H1 (cell line): ENCODE measurements around the gene DYNC1I1. TPM values are rescaled to one million over a fixed set of nuclear protein-coding genes. Genes with fewer than 3 reads are reported as not detected.

Experiments
- CTCF ChIA-PET: fragments of 300-600 bp; sonication (Branson Sonifier 250); formaldehyde crosslinking; loops from one replicate; lab custom pipeline; 2021; ENCODE audit not compliant: partially characterized antibody; lab: Charles Lee
- POLR2A ChIA-PET: fragments of 300-600 bp; sonication (Branson Sonifier 250); formaldehyde crosslinking; loops from one replicate; lab custom pipeline; 2021; ENCODE audit warnings: inconsistent platforms; ENCODE audit not compliant: partially characterized antibody; lab: Charles Lee
- DNase-seq, 2 experiments: peaks; one replicate each; pipeline versions ENCODE4 v3.0.0 to v3.0.0-alpha.2; 2010 to 2022; ENCODE audit warnings: low spot score in 2 of 2, low read depth in 1 of 2, mixed read lengths in 1 of 2
- FAIRE-seq: peaks from 2 replicates; lab custom pipeline; 2011; peaks lifted over from hg19 to GRCh38; lab: Jason Lieb, UNC
- H2AFZ ChIP-seq: 2 replicates; pipeline ENCODE4 v1.8.1; 2012; ENCODE audit warnings: low read length, inconsistent platforms
- H2AK5ac ChIP-seq: 2 replicates; pipeline ENCODE4 v1.6.1; 2013; ENCODE audit warnings: low read depth, low read length
- H2BK120ac ChIP-seq: replicated peaks from 2 replicates; pipeline ENCODE3; 2013; ENCODE audit warnings: low read depth, low read length, inconsistent platforms
- H2BK12ac ChIP-seq: 2 replicates; pipeline ENCODE4 v1.6.1; 2013; ENCODE audit warnings: low read depth, low read length
- H2BK15ac ChIP-seq: 2 replicates; pipeline ENCODE4 v1.6.1; 2013; ENCODE audit warnings: low read length
- H2BK20ac ChIP-seq: 2 replicates; pipeline ENCODE4 v1.6.1; 2013; ENCODE audit warnings: low read length
- H2BK5ac ChIP-seq: 2 replicates; pipeline ENCODE4 v1.6.1; 2013; ENCODE audit warnings: low read depth, low read length
- H3K14ac ChIP-seq: 2 replicates; pipeline ENCODE4 v1.6.1; 2013; ENCODE audit warnings: inconsistent platforms; ENCODE audit not compliant: insufficient read length
- H3K18ac ChIP-seq: 2 replicates; pipeline ENCODE4 v1.6.1; 2013; ENCODE audit warnings: low read length; ENCODE audit errors: extremely low read depth
- H3K23ac ChIP-seq: 2 replicates; pipeline ENCODE4 v1.6.1; 2013; ENCODE audit warnings: inconsistent platforms; ENCODE audit not compliant: insufficient read length
- H3K23me2 ChIP-seq: 2 replicates; pipeline ENCODE4 v1.6.1; 2013; ENCODE audit warnings: low read depth, low read length
- H3K27ac ChIP-seq: 2 replicates; pipeline ENCODE4 v1.6.1; 2011; ENCODE audit warnings: low read depth, low read length, inconsistent platforms
- H3K27me3 ChIP-seq, 4 experiments: replicated peaks in 1 of 4; 1 replicate in 1 of 4; 2 replicates in 3 of 4; pipeline versions ENCODE4 v1.6.1 to v1.8.1; 2011 to 2013; ENCODE audit warnings: low read length in 3 of 4, mild to moderate bottlenecking in 3 of 4, inconsistent platforms in 2 of 4, mixed read lengths in 2 of 4, moderate library complexity in 1 of 4; ENCODE audit not compliant: control insufficient read depth in 3 of 4, insufficient read depth in 3 of 4; ENCODE audit errors: extremely low read depth in 1 of 4
- H3K36me3 ChIP-seq, 4 experiments: 2 replicates each; pipeline versions ENCODE4 v1.6.1 to v1.8.1; 2011 to 2013; ENCODE audit warnings: mild to moderate bottlenecking in 4 of 4, low read length in 3 of 4, moderate library complexity in 2 of 4, control low read depth in 1 of 4, inconsistent platforms in 1 of 4; ENCODE audit not compliant: insufficient read depth in 4 of 4, control insufficient read depth in 2 of 4
- H3K4ac ChIP-seq: replicated peaks from 2 replicates; pipeline ENCODE3; 2013; ENCODE audit warnings: low read length, low read depth, mixed read lengths, inconsistent platforms; ENCODE audit not compliant: insufficient read length
- H3K4me1 ChIP-seq, 4 experiments: replicated peaks in 1 of 4; 1 replicate in 1 of 4; 2 replicates in 3 of 4; pipeline versions ENCODE4 v1.6.1 to v1.8.1; 2011 to 2013; ENCODE audit warnings: low read length in 3 of 4, inconsistent platforms in 2 of 4, mixed read lengths in 1 of 4; ENCODE audit not compliant: insufficient read depth in 4 of 4, control insufficient read depth in 3 of 4
- H3K4me2 ChIP-seq, 2 experiments: 2 replicates each; pipeline versions ENCODE4 v1.6.1 to v1.8.1; 2011 to 2013; ENCODE audit warnings: low read depth in 2 of 2, low read length in 2 of 2, control low read depth in 1 of 2, inconsistent platforms in 1 of 2, mild to moderate bottlenecking in 1 of 2; ENCODE audit not compliant: insufficient read depth in 1 of 2
- H3K4me3 ChIP-seq, 4 experiments: fragments of 200-600, 300-600 bp in 1 of 4; sonication (generic), shearing (Covaris generic), sonication (Bioruptor Twin) in 1 of 4; 2 replicates each; pipeline versions ENCODE4 v1.5.1 to v1.8.1; 2011 to 2016; ENCODE audit warnings: low read length in 4 of 4, low read depth in 3 of 4, control low read depth in 2 of 4, inconsistent platforms in 2 of 4, mild to moderate bottlenecking in 2 of 4, mixed read lengths in 1 of 4, moderate library complexity in 1 of 4; ENCODE audit not compliant: insufficient read depth in 2 of 4; ENCODE audit errors: extremely low read depth in 1 of 4
- H3K56ac ChIP-seq: replicated peaks from 2 replicates; pipeline ENCODE3; 2013; ENCODE audit warnings: low read depth, mild to moderate bottlenecking, mixed read lengths, low read length, inconsistent platforms; ENCODE audit not compliant: insufficient read length
- H3K79me1 ChIP-seq: 2 replicates; pipeline ENCODE4 v1.6.1; 2013; ENCODE audit warnings: low read depth, low read length, control low read depth
- H3K79me2 ChIP-seq, 2 experiments: 2 replicates each; pipeline versions ENCODE4 v1.6.1 to v1.8.1; 2012 to 2013; ENCODE audit warnings: low read length in 2 of 2, mild to moderate bottlenecking in 2 of 2, inconsistent platforms in 1 of 2; ENCODE audit not compliant: insufficient read depth in 2 of 2, control insufficient read depth in 1 of 2
- H3K9ac ChIP-seq, 4 experiments: replicated peaks in 1 of 4; 1 replicate in 1 of 4; 2 replicates in 3 of 4; pipeline versions ENCODE4 v1.6.1 to v1.8.1; 2011 to 2013; ENCODE audit warnings: low read depth in 3 of 4, low read length in 3 of 4, control low read depth in 2 of 4, mild to moderate bottlenecking in 2 of 4, moderate library complexity in 2 of 4, inconsistent platforms in 1 of 4; ENCODE audit errors: extremely low read depth in 1 of 4
- H3K9me3 ChIP-seq, 2 experiments: 2 replicates each; pipeline versions ENCODE4 v1.6.1 to v1.8.1; 2012 to 2013; ENCODE audit warnings: mild to moderate bottlenecking in 2 of 2, moderate library complexity in 2 of 2, control low read depth in 1 of 2, inconsistent platforms in 1 of 2, low read depth in 1 of 2, low read length in 1 of 2, mixed read lengths in 1 of 2; ENCODE audit not compliant: insufficient read depth in 2 of 2
- H4K20me1 ChIP-seq, 2 experiments: replicated peaks in 1 of 2; 2 replicates each; pipeline versions ENCODE3 to v1.8.1; 2011 to 2013; ENCODE audit warnings: inconsistent platforms in 2 of 2, low read length in 2 of 2, mild to moderate bottlenecking in 1 of 2; ENCODE audit not compliant: insufficient read depth in 2 of 2, control insufficient read depth in 1 of 2
- H4K5ac ChIP-seq: 2 replicates; pipeline ENCODE4 v1.6.1; 2013; ENCODE audit warnings: low read length, low read depth, mixed read lengths, inconsistent platforms; ENCODE audit not compliant: insufficient read length
- H4K8ac ChIP-seq: 2 replicates; pipeline ENCODE4 v1.8.0; 2013; ENCODE audit warnings: mild to moderate bottlenecking, moderate library complexity, low read length, inconsistent platforms; ENCODE audit not compliant: insufficient read depth; ENCODE audit errors: extremely low read depth
- H4K91ac ChIP-seq: replicated peaks from 2 replicates; pipeline ENCODE3; 2013; ENCODE audit warnings: low read length, mixed read lengths, inconsistent platforms; ENCODE audit not compliant: insufficient read length
- BCL11A ChIP-seq, 2 experiments: IDR thresholded peaks; one replicate each; pipeline ENCODE4 v1.6.1; 2011; ENCODE audit warnings: low read depth in 2 of 2, low read length in 2 of 2, mild to moderate bottlenecking in 2 of 2
- CBX8 ChIP-seq: fragments of 300-800, 300-1000 bp; sonication (generic); IDR thresholded peaks from 2 replicates; pipeline ENCODE4 v1.7.1; 2016; ENCODE audit warnings: low read depth, low read length, borderline replicate concordance
- CREB1 ChIP-seq: IDR thresholded peaks from 2 replicates; pipeline ENCODE4 v1.6.1; 2012; ENCODE audit warnings: inconsistent platforms
- E2F6 ChIP-seq: IDR thresholded peaks from 2 replicates; pipeline ENCODE4 v1.6.1; 2012; ENCODE audit warnings: inconsistent platforms
- EGR1 ChIP-seq: IDR thresholded peaks from 2 replicates; pipeline ENCODE4 v1.6.1; 2011; ENCODE audit warnings: low read depth, low read length, borderline replicate concordance
- GABPA ChIP-seq: IDR thresholded peaks from 2 replicates; pipeline ENCODE4 v1.6.1; 2011; ENCODE audit warnings: mild to moderate bottlenecking, low read length, moderate library complexity, borderline replicate concordance; ENCODE audit not compliant: insufficient read depth
- GTF2F1 ChIP-seq: IDR thresholded peaks from 2 replicates; pipeline ENCODE4 v1.6.1; 2012; ENCODE audit warnings: low read depth, low read length, improper control_type of control experiment, borderline replicate concordance
- JUND ChIP-seq: IDR thresholded peaks from 2 replicates; pipeline ENCODE4 v1.6.1; 2011; ENCODE audit warnings: mild to moderate bottlenecking, improper control_type of control experiment, low read length
- MAFK ChIP-seq: IDR thresholded peaks from 2 replicates; pipeline ENCODE4 v1.6.1; 2012; ENCODE audit warnings: low read depth, mild to moderate bottlenecking, improper control_type of control experiment, low read length
- NANOG ChIP-seq: IDR thresholded peaks from 2 replicates; pipeline ENCODE4 v1.6.1; 2011; ENCODE audit warnings: low read length, low read depth, mild to moderate bottlenecking, inconsistent platforms; ENCODE audit not compliant: insufficient read depth, poor library complexity, severe bottlenecking
- RBBP5 ChIP-seq: IDR thresholded peaks from 2 replicates; pipeline ENCODE4 v1.7.1; 2012; ENCODE audit warnings: low read depth, mild to moderate bottlenecking, inconsistent platforms, low read length, moderate library complexity, borderline replicate concordance
- SIRT6 ChIP-seq: IDR thresholded peaks from one replicate; pipeline ENCODE4 v1.7.1; 2012; ENCODE audit warnings: low read length, inconsistent platforms
- SP2 ChIP-seq: IDR thresholded peaks from 2 replicates; pipeline ENCODE4 v1.6.1; 2012; ENCODE audit warnings: mild to moderate bottlenecking, low read length, inconsistent platforms
- SRF ChIP-seq: IDR thresholded peaks from 2 replicates; pipeline ENCODE4 v1.6.1; 2011; ENCODE audit warnings: mild to moderate bottlenecking, low read depth, low read length, moderate library complexity
- SUZ12 ChIP-seq: fragments of 200-600 bp; sonication (generic); IDR thresholded peaks from 2 replicates; pipeline ENCODE4 v1.6.1; 2012; ENCODE audit warnings: mild to moderate bottlenecking, inconsistent platforms, low read length, moderate library complexity, mixed read lengths
- WGBS, 2 experiments: shearing (Covaris generic) in 1 of 2; methylation state at CpG; one replicate each; pipeline versions ENCODE4 v1.1.6 to v1.1.7; 2013 to 2015; ENCODE audit warnings: low lambda C conversion rate in 2 of 2, mixed read lengths in 2 of 2, inconsistent platforms in 1 of 2, low coverage in 1 of 2, missing lambda C conversion rate in 1 of 2; ENCODE audit not compliant: insufficient replicate concordance in 2 of 2, insufficient coverage in 1 of 2, insufficient read length in 1 of 2; ENCODE audit errors: extremely low coverage in 1 of 2, missing lambda C conversion rate in 1 of 2; 5-methylcytosine and 5-hydroxymethylcytosine counted together
- polyA plus RNA-seq, 7 experiments: library from polyadenylated mRNA; depleted of rRNA in 3 of 7; stranded (reverse) in 5 of 7; unstranded in 2 of 7; fragments of >200 nt in 5 of 7; fragments of 200-250 nt in 2 of 7; gene quantifications; 1 replicate in 5 of 7; 2 replicates in 1 of 7; 4 replicates in 1 of 7; pipeline versions ENCODE4 v1.2.1 to v1.2.3, GENCODE V29; 2011 to 2013; ENCODE audit warnings: missing spikeins in 2 of 7, mixed read lengths in 2 of 7
- total RNA-seq: library from RNA; stranded (reverse); fragmentation: NEBNext Ultra II Directional; extraction: Animal tissue kit (Norgen Biotek cat#: 25700); gene quantifications from 2 replicates; pipeline ENCODE4 v1.2.1, GENCODE V29; 2021

DYNC1I1 gene
- total and polyA plus RNA-seq, 2 of the 8 experiments (the other 6 are each of a cell fraction or from before 2014, with no cell fraction given), result 0.45 to 0.58 TPM

DNA sequence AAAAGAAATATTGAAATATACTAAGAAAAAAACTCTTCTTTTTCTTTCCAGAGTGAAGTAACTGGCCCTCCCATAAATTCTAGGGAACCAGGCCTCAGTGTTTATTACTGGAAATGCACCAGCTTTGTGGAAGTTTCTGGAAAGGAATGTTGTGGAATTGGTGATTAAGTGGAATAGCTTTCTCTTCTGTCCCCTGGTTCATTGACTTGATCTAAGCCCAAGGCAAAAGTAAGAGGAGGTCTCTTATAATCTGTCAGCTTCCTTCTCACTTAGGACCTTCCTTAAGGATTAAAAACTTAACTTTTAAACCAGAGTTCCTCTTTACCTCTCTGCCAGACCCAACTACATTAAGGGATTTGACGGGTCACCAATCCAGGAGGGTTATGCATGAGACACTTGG lies 283.4 kb downstream of the DYNC1I1 start:
- H3K27me3 ChIP-seq, result no peaks in the 10 kb centered on the region
- CTCF ChIA-PET, result no interaction called here
- 93% methylated on average over 1 of the region's 1 CpG; no CpG with 5 or more reads in 1 of the 2 experiments for WGBS, 2 experiments
- TF ChIP-seq SP2 (no peak), E2F6 (no peak), MAFK (no peak), CREB1 (no peak), GTF2F1 (no peak), NANOG (no peak), JUND (no peak), GABPA (no peak), EGR1 (no peak), SUZ12 (no peak), CBX8 (no peak), BCL11A (IDR thresholded peaks at IDR 0.05; ENCODE audit: low read depth in 2 of 2, low read length in 2 of 2) (no peak), SIRT6 (no peak), RBBP5 (no peak), SRF (no peak)

More for the DNA sequence above, 283.4 kb downstream of the DYNC1I1 start:
- H3K9me3 ChIP-seq, result no peaks in the 10 kb centered on the region
- no peak overlapping the region for H3K56ac ChIP-seq
- no peak overlapping the region for H2AK5ac ChIP-seq
- no peak overlapping the region for H2BK5ac ChIP-seq
- no peaks in the 10 kb centered on the region for H3K36me3 ChIP-seq
- no peak overlapping the region for H3K9ac ChIP-seq
- H3K23ac ChIP-seq, result no peak overlapping the region
- H3K79me2 ChIP-seq, result no peaks in the 10 kb centered on the region
- no peak overlapping the region for H2BK12ac ChIP-seq
- H2BK20ac ChIP-seq, result no peak overlapping the region
- no peak overlapping the region for H2BK120ac ChIP-seq
- no peak overlapping the region for H3K4ac ChIP-seq
- no peak overlapping the region for H4K91ac ChIP-seq
- no peak for FAIRE-seq
- POLR2A ChIA-PET, result no interaction called here
- no peaks in the 10 kb centered on the region for H3K23me2 ChIP-seq
- no peak overlapping the region for H2AFZ ChIP-seq
- H3K14ac ChIP-seq, result no peak overlapping the region
- no peak overlapping the region for H4K5ac ChIP-seq
- DNase-seq, result no peak
- no peak overlapping the region for H3K18ac ChIP-seq
- H3K4me3 ChIP-seq, result no peak overlapping the region
- no peaks in the 10 kb centered on the region for H3K4me1 ChIP-seq
- no peaks in the 10 kb centered on the region for H3K79me1 ChIP-seq
- H4K20me1 ChIP-seq, result peaks cover 0 to 2% of the 10 kb centered on the region in 2 experiments
- no peak overlapping the region for H3K27ac ChIP-seq
- H4K8ac ChIP-seq, result no peak overlapping the region
- no peak overlapping the region for H2BK15ac ChIP-seq
- H3K4me2 ChIP-seq, result no peak overlapping the region
